ENCODE measurements around the gene PCSK2. TPM values are rescaled to one million over a fixed set of nuclear protein-coding genes. Genes with fewer than 3 reads are reported as not detected.

The PCSK2 gene
- total and polyA plus RNA-seq, 2 experiments from 2014 or later, result 1.3 to 3.8 TPM

GRCh38 chr20:17500271-17500670 is 273.4 kb downstream of the PCSK2 start:
- H3K9me3 ChIP-seq (ENCODE audit: low read depth), result no peaks in the 10 kb centered on the region
- H3K4me1 ChIP-seq (ENCODE audit: insufficient read depth), result no peaks in the 10 kb centered on the region
- H2AFZ ChIP-seq, result no peak overlapping the region
- H3K9me2 ChIP-seq (replicated peaks; ENCODE audit: insufficient read depth), result no peaks in the 10 kb centered on the region
- no peaks in the 10 kb centered on the region for H4K20me1 ChIP-seq (ENCODE audit: insufficient read depth, poor library complexity, severe bottlenecking)
- H3K36me3 ChIP-seq (replicated peaks; ENCODE audit: insufficient read depth, low read depth), result no peaks in the 10 kb centered on the region
- H3K27me3 ChIP-seq, result no peaks in the 10 kb centered on the region
- H3K4me2 ChIP-seq, result no peak overlapping the region
- TF ChIP-seq CTCF (IDR thresholded peaks at IDR 0.05; ENCODE audit: poor library complexity), result no peak
- no peak for TF ChIP-seq EZH2 (IDR thresholded peaks at IDR 0.05; ENCODE audit: borderline replicate concordance)
- TF ChIP-seq EZH2phosphoT487 (IDR thresholded peaks at IDR 0.05; ENCODE audit: low read depth, severe bottlenecking, unreplicated experiment), result no peak
- H3K4me3 ChIP-seq, result no peak overlapping the region
- no peaks in the 10 kb centered on the region for H3K79me2 ChIP-seq
- no peak for DNase-seq (ENCODE audit: low spot score)
- no peak overlapping the region for H3K27ac ChIP-seq
- WGBS (ENCODE audit: low lambda C conversion rate, missing lambda C conversion rate), result 90% methylated on average over 10 of the region's 10 CpGs

GRCh38 chr20:17500826-17501225 is 274.0 kb downstream of the PCSK2 start:
- H3K4me1 ChIP-seq (ENCODE audit: insufficient read depth), result no peaks in the 10 kb centered on the region
- no peak overlapping the region for H3K27ac ChIP-seq
- H3K79me2 ChIP-seq, result no peaks in the 10 kb centered on the region
- H3K36me3 ChIP-seq (replicated peaks; ENCODE audit: insufficient read depth, low read depth), result no peaks in the 10 kb centered on the region
- H3K4me3 ChIP-seq, result no peak overlapping the region
- H3K27me3 ChIP-seq, result no peaks in the 10 kb centered on the region
- H3K4me2 ChIP-seq, result no peak overlapping the region
- H3K9me2 ChIP-seq (replicated peaks; ENCODE audit: insufficient read depth), result no peaks in the 10 kb centered on the region
- no peak for DNase-seq (ENCODE audit: low spot score)
- no peak overlapping the region for H2AFZ ChIP-seq
- H3K9me3 ChIP-seq (ENCODE audit: low read depth), result no peaks in the 10 kb centered on the region
- no peaks in the 10 kb centered on the region for H4K20me1 ChIP-seq (ENCODE audit: insufficient read depth, poor library complexity, severe bottlenecking)
- no peak for TF ChIP-seq EZH2phosphoT487 (IDR thresholded peaks at IDR 0.05; ENCODE audit: low read depth, severe bottlenecking, unreplicated experiment)
- no peak for TF ChIP-seq CTCF (IDR thresholded peaks at IDR 0.05; ENCODE audit: poor library complexity)
- TF ChIP-seq EZH2 (IDR thresholded peaks at IDR 0.05; ENCODE audit: borderline replicate concordance), result no peak
- WGBS (ENCODE audit: low lambda C conversion rate, missing lambda C conversion rate), result 90% methylated on average over 7 of the region's 7 CpGs

DNA sequence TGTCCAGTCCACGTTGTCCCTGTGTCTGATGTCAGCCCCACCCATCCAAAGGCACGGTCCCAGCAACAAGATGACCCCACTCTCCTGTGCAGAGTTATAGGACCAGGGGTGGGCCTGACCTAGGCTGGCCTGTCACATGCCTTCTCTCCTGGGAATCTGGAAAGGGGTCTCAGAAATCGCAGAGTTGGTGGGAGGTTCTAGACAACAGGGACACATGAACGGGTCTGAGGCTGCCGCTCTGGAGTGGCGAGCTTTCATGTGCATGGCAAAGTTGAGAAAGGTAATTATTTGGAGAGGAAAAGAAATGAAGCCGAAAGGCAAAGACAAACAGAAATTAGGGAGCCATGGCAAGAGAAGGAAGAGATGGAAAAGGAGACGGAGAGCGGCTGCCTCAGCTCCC is 274.9 kb downstream of the PCSK2 start:
- DNase-seq (ENCODE audit: low spot score), result no peak
- Histone ChIP-seq H3K27ac (no peak overlapping the region), H3K4me3 (no peak overlapping the region), H3K27me3 (no peaks in the 10 kb centered on the region), H3K9me2 (replicated peaks; ENCODE audit: insufficient read depth) (no peaks in the 10 kb centered on the region), H3K4me1 (ENCODE audit: insufficient read depth) (no peaks in the 10 kb centered on the region), H2AFZ (no peak overlapping the region), H3K4me2 (no peak overlapping the region), H3K79me2 (no peaks in the 10 kb centered on the region), H3K9me3 (ENCODE audit: low read depth) (no peaks in the 10 kb centered on the region), H3K36me3 (replicated peaks; ENCODE audit: insufficient read depth, low read depth) (no peaks in the 10 kb centered on the region), H4K20me1 (ENCODE audit: insufficient read depth, poor library complexity, severe bottlenecking) (no peaks in the 10 kb centered on the region)
- TF ChIP-seq EZH2 (IDR thresholded peaks at IDR 0.05; ENCODE audit: borderline replicate concordance), result no peak
- no peak for TF ChIP-seq CTCF (IDR thresholded peaks at IDR 0.05; ENCODE audit: poor library complexity)
- TF ChIP-seq EZH2phosphoT487 (IDR thresholded peaks at IDR 0.05; ENCODE audit: low read depth, severe bottlenecking, unreplicated experiment), result no peak
- 90% methylated on average over 9 of the region's 9 CpGs for WGBS (ENCODE audit: low lambda C conversion rate, missing lambda C conversion rate)

GRCh38 chr20:17502105-17502504 is 275.3 kb downstream of the PCSK2 start:
- Histone ChIP-seq H3K9me2 (replicated peaks; ENCODE audit: insufficient read depth) (no peaks in the 10 kb centered on the region), H4K20me1 (ENCODE audit: insufficient read depth, poor library complexity, severe bottlenecking) (no peaks in the 10 kb centered on the region), H3K36me3 (replicated peaks; ENCODE audit: insufficient read depth, low read depth) (no peaks in the 10 kb centered on the region), H3K9me3 (ENCODE audit: low read depth) (no peaks in the 10 kb centered on the region), H3K4me3 (no peak overlapping the region), H3K4me1 (ENCODE audit: insufficient read depth) (no peaks in the 10 kb centered on the region), H3K79me2 (no peaks in the 10 kb centered on the region), H2AFZ (no peak overlapping the region), H3K27me3 (no peaks in the 10 kb centered on the region), H3K4me2 (no peak overlapping the region), H3K27ac (no peak overlapping the region)
- no peak for DNase-seq (ENCODE audit: low spot score)
- WGBS (ENCODE audit: low lambda C conversion rate, missing lambda C conversion rate), result 87% methylated on average over 4 of the region's 4 CpGs
- TF ChIP-seq EZH2 (IDR thresholded peaks at IDR 0.05; ENCODE audit: borderline replicate concordance) (no peak), EZH2phosphoT487 (IDR thresholded peaks at IDR 0.05; ENCODE audit: low read depth, severe bottlenecking, unreplicated experiment) (no peak), CTCF (IDR thresholded peaks at IDR 0.05; ENCODE audit: poor library complexity) (no peak)
